Fibroblast of the conjunctiva (primary cell): Measurements from ENCODE around the gene APBA2.

ENCODE experiments used
- DNase-seq: peaks from one replicate; pipeline ENCODE4 v3.0.0-alpha.2; 2010; ENCODE audit warnings: low read depth

The APBA2 gene

GRCh38 chr15:29120593-29121368 is 235.0 kb downstream of the APBA2 start:
- no peak for DNase-seq

- DNase-seq, result no peak
Measured at GRCh38 chr15:29121369-29121656, 235.5 kb downstream of the APBA2 start.

DNA sequence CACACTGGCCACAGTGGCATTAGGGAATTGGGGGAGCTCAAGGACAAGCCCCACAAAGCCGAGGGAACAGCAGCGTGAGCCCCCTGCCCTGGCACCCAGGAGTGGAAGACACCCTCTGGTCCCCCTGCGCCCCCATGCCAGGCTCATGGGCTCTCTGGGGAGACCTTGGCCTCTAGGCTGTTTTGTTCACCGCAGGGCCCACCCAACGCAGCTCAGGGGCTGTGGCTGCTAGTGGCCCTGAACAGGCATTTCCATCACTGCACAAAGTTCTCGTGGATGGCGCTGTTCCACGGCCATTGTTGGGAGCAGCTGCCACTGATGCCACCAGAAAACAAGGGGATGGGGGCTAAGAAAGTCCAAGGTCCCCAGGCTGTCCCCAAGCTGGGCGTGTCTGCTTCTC is 236.1 kb downstream of the APBA2 start:
- no peak for DNase-seq

- DNase-seq, result no peak
Measured at GRCh38 chr15:29122506-29122905, 236.7 kb downstream of the APBA2 start.

- DNase-seq, result no peak
Measured at GRCh38 chr15:29123171-29123570, 237.4 kb downstream of the APBA2 start.

DNA sequence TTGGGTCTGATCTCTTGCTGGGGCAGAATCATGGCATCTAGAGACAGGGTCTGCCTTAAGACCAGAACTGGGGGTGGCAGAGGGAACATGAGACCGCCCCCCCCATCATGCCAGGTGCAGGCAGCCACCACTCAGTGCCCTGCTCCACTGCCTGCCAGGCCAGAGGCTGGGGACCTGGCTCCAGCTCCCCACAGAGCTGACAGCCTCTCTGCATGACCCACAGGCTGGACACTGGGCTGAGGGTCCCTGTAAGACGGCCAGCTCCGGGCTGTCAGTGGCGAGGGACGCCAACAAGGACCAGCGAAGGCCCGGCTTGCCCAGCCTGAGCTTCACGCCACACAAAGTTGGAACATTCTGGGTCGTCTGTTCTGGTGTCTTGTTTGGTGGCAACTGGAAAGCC is 238.2 kb downstream of the APBA2 start:
- DNase-seq, result no peak

GRCh38 chr15:29124581-29125381 is 239.0 kb downstream of the APBA2 start:
- no peak for DNase-seq

GRCh38 chr15:29125382-29126207 is 239.8 kb downstream of the APBA2 start:
- DNase-seq, result no peak

GRCh38 chr15:29126208-29126536 is 240.4 kb downstream of the APBA2 start:
- no peak for DNase-seq

DNA sequence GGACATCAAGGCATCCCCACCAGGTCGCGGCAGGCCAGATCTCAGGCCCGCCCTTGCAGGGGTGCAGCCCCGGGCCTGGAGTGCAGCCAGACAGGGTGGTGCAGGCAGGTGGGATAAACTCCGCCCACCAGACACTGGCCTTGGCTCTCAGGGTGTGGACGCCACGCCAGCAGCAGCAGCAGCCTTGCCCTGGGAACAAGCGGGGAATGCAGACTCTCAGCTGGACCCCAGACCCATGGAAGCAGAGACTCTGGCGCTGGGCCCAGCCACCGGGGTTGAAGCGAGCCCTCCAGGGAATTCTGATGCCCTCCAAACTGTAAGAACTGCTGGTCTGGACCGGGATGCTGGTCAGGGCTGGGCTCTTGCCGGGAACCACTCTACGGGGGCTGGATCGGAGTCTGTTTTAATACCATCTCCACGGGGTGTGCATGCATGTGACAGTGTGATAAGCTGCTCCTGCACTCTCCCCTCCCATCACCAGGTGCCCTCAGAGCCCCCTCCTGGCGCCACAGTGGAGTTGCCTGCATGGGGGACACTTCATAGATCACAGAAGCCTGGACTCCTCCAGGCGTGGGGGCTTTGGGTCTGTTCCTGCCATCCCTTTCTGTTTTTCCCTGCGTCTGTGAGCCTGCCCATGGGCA is 241.2 kb downstream of the APBA2 start:
- DNase-seq, result no peak

DNA sequence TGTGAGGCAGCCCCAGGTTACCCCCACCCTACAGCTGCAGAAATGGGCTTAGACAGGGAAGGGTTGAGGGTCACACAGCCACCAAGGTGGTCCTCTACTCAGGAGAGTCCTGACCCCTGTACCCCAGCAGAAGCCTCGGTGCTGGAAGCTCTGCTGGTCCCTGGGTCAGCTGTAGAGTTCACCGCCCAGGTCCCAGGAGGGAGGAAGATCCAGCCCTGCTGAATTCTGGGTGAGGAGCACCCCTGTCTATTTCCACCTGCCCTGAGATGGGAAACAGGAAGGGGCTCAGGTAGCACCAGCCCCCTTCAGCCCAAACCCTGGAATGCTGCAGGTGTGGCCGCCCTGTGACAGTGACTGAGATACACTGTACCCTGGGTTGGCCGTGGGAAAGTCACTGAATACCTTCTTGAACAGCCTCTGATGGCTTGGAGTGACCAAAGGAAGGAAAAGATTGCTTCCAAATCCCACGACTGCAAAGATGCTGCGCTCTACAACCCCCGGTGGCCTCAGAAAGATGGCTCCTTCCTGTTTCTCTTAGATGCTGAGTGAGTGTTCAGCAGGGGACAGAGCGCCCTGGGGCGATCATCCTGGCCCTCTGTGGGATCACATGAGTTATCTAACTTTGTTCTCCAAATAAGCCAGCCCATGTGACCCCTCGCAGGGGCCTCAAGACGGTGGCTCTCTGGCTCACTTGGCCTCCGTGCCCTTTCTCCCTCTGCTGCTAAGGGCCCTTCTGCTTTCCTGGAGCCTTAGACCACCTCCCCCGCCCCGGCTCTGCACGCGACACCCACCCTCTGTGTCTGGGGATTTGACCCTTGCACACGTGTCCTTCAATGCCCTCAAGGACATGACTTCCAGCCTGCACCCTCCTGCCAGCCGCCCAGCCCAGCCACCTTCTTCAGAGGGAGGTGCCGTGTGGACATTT is 242.0 kb downstream of the APBA2 start:
- DNase-seq, result no peak

DNA sequence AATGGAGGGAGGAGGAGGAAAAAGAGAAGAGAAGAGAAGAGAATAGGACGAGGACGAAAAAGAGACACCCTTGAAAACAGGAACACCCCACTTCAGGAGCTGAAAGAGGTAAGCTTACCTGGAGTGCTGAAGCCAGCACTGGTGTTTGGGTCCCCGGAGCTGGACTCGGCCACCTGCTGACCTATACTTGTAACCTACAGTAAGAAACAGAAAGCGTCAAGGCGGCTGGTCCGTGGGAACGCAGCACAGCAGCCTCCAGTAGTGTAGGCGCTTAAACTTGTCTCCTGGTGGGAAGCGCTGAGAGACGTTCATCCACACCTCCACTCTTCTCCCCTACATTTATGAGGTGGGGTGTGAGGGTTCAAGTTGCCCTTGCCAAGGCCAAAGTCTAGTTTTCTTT is 242.9 kb downstream of the APBA2 start:
- DNase-seq, result no peak

DNA sequence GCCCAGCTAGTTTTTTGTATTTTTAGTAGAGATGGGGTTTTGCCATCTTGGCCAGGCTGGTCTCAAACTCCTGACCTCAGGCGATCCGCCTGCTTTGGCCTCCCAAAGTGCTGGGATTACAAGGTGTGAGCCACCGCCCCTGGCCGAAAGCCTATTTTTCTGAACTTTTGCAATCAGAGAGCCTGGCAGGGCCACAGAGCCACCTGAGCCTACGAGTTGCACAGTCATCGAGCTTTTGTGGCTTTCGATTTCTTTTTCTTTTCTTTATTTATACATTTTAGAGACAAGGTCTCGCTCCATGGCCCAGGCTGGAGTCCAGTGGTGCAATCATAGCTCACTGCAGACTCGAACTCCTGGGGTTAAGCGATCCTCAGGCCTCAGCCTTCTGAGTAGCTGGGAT is 243.4 kb downstream of the APBA2 start:
- DNase-seq, result no peak

DNA sequence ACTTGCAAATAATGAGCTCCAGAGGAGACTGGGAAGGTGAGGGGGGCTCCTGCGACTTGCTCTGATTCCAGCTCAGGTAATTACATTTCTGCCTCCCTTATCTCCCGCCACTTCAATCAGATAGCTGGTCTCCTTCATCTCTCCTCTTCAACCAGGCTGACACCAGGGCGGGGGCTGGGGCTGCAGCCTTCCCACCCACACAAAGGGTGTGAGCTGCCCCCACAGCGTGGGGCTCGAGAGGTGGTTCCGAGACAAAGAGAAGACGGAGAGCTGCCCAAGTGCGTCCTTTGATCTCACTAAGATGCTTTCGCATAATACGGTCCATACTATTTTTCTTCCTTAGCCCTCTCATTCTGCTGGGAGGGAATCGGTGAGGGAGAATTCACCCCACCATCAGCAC is 244.2 kb downstream of the APBA2 start:
- DNase-seq, result no peak

- DNase-seq, result no peak
Measured at GRCh38 chr15:29130476-29130875, 244.7 kb downstream of the APBA2 start.

DNA sequence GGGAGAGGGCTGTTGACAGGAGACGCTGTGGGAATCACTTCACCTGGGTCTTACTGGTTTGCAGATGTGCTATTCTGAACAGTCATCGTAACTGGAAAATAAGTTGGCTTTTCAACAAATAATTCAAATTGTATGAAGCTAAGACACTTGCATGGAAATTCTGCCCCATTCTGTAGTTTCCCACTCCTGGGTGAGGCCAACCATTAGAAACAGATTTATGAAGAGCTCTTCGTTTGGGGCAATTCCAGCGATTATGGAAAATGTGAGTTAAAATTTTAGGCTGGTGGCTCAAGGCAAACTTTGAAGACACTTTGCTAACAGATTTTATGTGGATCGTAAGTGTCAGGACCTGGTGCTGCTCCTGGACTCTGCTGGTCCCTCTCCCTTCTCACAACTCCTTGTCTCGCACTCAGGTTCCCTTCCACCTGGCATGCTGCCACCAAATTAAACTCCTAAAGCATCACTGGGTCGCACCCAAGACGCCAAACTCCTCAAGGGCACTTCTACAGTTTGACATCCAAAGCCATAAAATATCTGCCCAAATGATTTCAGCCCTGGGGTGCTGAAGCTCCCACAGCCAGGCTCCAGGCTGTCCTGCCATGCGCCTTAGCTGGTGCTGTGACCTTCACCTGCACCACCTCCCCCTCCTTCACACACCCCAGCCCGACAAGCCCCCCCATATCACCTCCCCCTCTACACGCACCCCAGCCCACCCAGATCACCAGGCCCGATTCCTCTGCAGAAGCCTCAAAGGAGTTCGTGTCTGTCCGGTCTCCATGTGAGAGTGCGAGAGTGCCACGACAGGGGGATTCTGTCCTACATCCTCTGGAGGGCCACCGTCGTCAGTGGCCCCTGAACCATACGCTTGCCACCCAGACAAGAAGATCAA is 245.4 kb downstream of the APBA2 start:
- no peak for DNase-seq

DNA sequence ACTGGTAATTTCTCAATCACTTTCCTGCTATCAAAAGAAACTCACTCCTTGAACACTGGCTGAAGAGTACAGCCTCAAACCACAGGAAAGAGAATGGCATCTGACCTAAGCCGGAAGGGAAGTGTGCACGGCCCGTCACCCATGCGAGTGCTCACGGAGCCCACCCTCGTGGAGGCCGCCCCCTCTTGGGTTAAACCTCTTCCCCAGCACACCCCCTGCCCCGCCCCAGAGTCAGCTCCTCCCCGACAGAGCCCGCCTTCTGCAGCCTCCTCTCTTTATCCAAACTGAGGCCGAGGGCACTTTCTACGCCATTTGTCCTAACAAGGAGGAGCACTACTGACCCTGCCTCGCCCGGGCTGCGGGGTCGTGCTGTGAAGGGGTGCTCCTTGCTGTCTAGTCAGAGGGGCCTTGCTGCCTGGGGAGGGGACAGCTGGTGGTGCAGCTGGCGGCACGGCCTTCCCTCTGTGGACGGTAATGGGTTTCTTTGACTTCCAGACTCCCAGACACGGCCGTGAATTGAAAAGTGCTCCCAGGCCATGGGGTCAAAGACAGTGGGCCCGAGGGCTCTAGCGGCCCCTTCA is 246.2 kb downstream of the APBA2 start:
- DNase-seq, result no peak

DNA sequence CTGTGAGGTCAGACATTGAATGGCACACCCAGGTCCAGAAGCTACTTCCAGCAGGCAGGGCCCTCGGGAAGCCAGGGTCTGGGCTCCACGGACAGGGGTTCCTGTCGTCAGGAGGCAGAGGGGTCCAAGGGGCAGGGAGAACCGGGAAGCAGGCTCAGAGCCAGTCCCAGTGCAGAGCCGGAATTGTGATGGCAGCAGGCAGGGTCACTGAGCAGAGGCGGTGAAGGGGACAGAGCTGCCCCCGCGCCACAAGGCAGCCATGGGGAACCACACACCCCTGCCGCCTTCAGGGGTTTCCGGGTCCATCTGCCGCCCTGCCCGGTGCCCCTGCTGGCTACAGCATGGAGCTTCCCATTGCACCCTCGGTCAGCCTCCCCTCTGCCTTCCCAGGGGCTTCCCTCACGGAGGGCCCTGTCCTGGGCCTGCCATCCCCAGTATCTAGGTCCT is 247.0 kb downstream of the APBA2 start:
- DNase-seq, result no peak

DNA sequence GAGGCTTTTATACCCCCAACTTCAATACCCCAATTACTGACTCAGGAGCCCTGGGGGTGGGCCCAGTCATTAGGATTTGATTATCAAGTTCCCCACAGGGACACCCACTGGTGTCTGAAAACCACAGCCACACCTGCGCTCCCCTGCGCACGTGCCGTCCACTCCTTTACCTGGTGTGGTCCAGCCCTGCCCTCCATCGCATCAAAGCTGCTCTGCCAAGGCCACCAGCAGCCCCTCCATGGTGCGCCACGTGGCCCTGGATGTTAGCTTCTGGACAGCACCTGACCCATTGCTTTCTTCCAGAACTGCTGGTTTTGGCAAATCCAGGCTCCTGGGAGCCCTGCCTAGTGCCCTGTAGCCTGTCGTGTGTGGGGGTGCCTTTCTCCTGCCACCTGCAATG is 247.5 kb downstream of the APBA2 start:
- DNase-seq, result no peak

DNA sequence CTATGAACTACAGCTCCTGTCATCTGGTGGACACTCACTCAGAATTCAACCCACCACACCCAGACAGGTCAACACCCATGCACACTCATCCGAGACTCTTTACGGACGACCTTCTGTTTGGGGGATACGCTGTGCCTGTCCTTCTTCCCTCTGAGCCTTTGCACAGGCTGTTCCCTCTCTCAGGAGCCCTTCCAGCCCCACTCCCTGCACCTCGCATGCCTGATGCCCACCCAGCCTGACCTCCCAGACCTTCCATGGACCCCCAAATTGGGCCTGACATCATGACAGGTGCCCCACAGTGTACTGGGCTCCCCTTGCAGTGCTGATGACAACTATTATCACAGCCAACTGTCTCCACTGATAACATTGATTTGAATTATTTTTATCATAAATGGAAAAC is 248.0 kb downstream of the APBA2 start:
- no peak for DNase-seq
